SK-N-SH treated with all-trans-retinoic acid at 6 μM for 48 hours (cell line): Measurements from ENCODE around the gene IL13RA2.

Experiments used
- ATAC-seq: fragments of 200-7000 bp; cut with Tn5 transposase; 3 replicates; pipeline ENCODE4 v1.9.1; 2020; ENCODE audit warnings: mild to moderate bottlenecking, moderate library complexity
- BACH2 ChIP-seq: fragments of 250-450 bp; sonication (Bioruptor Pico); IDR thresholded peaks from 2 replicates; pipeline ENCODE4 v1.9.0; 2021; ENCODE audit warnings: mild to moderate bottlenecking, borderline replicate concordance
- CSDC2 ChIP-seq: fragments of 250-450 bp; sonication (Bioruptor Pico); IDR thresholded peaks from 2 replicates; pipeline ENCODE4 v1.5.0; 2020; ENCODE audit warnings: mild to moderate bottlenecking, moderate library complexity
- ESRRG ChIP-seq: fragments of 250-450 bp; sonication (Bioruptor Pico); IDR thresholded peaks from 2 replicates; pipeline ENCODE4 v1.6.1; 2021; ENCODE audit warnings: mild to moderate bottlenecking
- GLIS3 ChIP-seq: fragments of 250-450 bp; sonication (Bioruptor Pico); IDR thresholded peaks from 2 replicates; pipeline ENCODE4 v1.5.0; 2020; ENCODE audit warnings: mild to moderate bottlenecking, moderate library complexity
- ISL1 ChIP-seq: fragments of 250-450 bp; sonication (Bioruptor Pico); IDR thresholded peaks from 2 replicates; pipeline ENCODE4 v2.1.2; 2022; ENCODE audit warnings: mild to moderate bottlenecking, moderate library complexity
- OSR1 ChIP-seq: fragments of 250-450 bp; sonication (Bioruptor Pico); IDR thresholded peaks from 2 replicates; pipeline ENCODE4 v1.8.0; 2022; ENCODE audit warnings: moderate library complexity, mild to moderate bottlenecking, inconsistent platforms
- PPARA ChIP-seq: fragments of 250-450 bp; sonication (Bioruptor Pico); IDR thresholded peaks from 2 replicates; pipeline ENCODE4 v1.5.0; 2020; ENCODE audit warnings: mild to moderate bottlenecking, borderline replicate concordance
- RARB ChIP-seq: fragments of 250-450 bp; sonication (Bioruptor Pico); IDR thresholded peaks from 2 replicates; pipeline ENCODE4 v1.8.0; 2021; ENCODE audit warnings: mild to moderate bottlenecking, moderate library complexity
- TCF4 ChIP-seq: fragments of 250-450 bp; sonication (Bioruptor Pico); IDR thresholded peaks from 2 replicates; pipeline ENCODE4 v1.8.0; 2021; ENCODE audit warnings: mild to moderate bottlenecking, moderate library complexity, borderline replicate concordance
- TOX ChIP-seq: fragments of 250-450 bp; sonication (Bioruptor Pico); IDR thresholded peaks from 2 replicates; pipeline ENCODE4 v1.8.0; 2021; ENCODE audit warnings: mild to moderate bottlenecking, moderate library complexity, borderline replicate concordance
- ZC3H10 ChIP-seq: fragments of 250-450 bp; sonication (Bioruptor Pico); IDR thresholded peaks from 2 replicates; pipeline ENCODE4 v1.5.1; 2021; ENCODE audit warnings: mild to moderate bottlenecking, moderate library complexity
- ZFP30 ChIP-seq: fragments of 450-650 bp; formaldehyde crosslinking; IDR thresholded peaks from 2 replicates; pipeline ENCODE4 v1.5.0; 2022; ENCODE audit warnings: mild to moderate bottlenecking, moderate library complexity
- ZNF70 ChIP-seq: fragments of 450-650 bp; formaldehyde crosslinking; IDR thresholded peaks from 2 replicates; pipeline ENCODE4 v1.5.0; 2020; ENCODE audit warnings: mild to moderate bottlenecking, moderate library complexity
- TF ChIP-seq, protein P1 (sequence below): fragments of 250-450 bp; sonication (Bioruptor Pico); IDR thresholded peaks from 2 replicates; pipeline ENCODE4 v1.5.0; 2020; ENCODE audit warnings: mild to moderate bottlenecking, moderate library complexity
- TF ChIP-seq, protein P2 (sequence below): fragments of 250-450 bp; sonication (Bioruptor Pico); IDR thresholded peaks from 2 replicates; pipeline ENCODE4 v1.5.1; 2020; ENCODE audit warnings: low read depth, mild to moderate bottlenecking, moderate library complexity
- TF ChIP-seq, protein P3 (sequence below): fragments of 250-450 bp; sonication (Bioruptor Pico); IDR thresholded peaks from 2 replicates; pipeline ENCODE4 v1.8.0; 2021; ENCODE audit warnings: low read depth, mild to moderate bottlenecking, moderate library complexity, borderline replicate concordance
- TF ChIP-seq, protein P4 (sequence below): fragments of 250-450 bp; sonication (Bioruptor Pico); IDR thresholded peaks from 2 replicates; pipeline ENCODE4 v1.5.1; 2021; ENCODE audit warnings: mild to moderate bottlenecking, moderate library complexity
- TF ChIP-seq, protein P5 (sequence below): fragments of 250-450 bp; sonication (Bioruptor Pico); IDR thresholded peaks from 2 replicates; pipeline ENCODE4 v1.8.0; 2020; ENCODE audit warnings: mild to moderate bottlenecking, moderate library complexity, borderline replicate concordance

Gene IL13RA2

DNA sequence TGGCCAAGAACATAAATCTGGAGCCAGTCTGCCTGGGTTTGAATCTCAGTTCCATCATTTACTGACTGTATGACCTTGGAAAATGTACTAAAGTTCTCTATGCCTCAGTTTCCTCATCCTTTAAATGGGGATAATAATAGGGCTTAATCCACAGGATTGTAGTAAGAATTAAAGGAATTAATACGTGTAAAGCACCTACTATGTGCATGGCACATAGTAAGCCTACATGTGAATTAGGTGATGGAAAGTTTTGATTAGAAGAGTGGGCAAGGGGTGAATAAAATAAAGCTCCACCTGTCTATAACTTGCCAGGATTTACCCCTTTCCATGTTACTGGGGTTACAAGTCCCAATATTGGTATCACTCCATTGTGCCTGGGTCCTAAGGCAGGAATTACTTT, 35.8 kb upstream of the IL13RA2 start:
- ATAC-seq, result no peak
- TF ChIP-seq, protein P1, sequence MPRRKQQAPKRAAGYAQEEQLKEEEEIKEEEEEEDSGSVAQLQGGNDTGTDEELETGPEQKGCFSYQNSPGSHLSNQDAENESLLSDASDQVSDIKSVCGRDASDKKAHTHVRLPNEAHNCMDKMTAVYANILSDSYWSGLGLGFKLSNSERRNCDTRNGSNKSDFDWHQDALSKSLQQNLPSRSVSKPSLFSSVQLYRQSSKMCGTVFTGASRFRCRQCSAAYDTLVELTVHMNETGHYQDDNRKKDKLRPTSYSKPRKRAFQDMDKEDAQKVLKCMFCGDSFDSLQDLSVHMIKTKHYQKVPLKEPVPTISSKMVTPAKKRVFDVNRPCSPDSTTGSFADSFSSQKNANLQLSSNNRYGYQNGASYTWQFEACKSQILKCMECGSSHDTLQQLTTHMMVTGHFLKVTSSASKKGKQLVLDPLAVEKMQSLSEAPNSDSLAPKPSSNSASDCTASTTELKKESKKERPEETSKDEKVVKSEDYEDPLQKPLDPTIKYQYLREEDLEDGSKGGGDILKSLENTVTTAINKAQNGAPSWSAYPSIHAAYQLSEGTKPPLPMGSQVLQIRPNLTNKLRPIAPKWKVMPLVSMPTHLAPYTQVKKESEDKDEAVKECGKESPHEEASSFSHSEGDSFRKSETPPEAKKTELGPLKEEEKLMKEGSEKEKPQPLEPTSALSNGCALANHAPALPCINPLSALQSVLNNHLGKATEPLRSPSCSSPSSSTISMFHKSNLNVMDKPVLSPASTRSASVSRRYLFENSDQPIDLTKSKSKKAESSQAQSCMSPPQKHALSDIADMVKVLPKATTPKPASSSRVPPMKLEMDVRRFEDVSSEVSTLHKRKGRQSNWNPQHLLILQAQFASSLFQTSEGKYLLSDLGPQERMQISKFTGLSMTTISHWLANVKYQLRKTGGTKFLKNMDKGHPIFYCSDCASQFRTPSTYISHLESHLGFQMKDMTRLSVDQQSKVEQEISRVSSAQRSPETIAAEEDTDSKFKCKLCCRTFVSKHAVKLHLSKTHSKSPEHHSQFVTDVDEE (CRISPR knock-in tag), result no peak
- no peak for TF ChIP-seq ESRRG (CRISPR knock-in tag)
- no peak for TF ChIP-seq ZNF70 (CRISPR knock-in tag)
- TF ChIP-seq CSDC2 (CRISPR knock-in tag), result no peak
- TF ChIP-seq TCF4, result no peak
- TF ChIP-seq ZFP30, result no peak
- TF ChIP-seq, protein P2, sequence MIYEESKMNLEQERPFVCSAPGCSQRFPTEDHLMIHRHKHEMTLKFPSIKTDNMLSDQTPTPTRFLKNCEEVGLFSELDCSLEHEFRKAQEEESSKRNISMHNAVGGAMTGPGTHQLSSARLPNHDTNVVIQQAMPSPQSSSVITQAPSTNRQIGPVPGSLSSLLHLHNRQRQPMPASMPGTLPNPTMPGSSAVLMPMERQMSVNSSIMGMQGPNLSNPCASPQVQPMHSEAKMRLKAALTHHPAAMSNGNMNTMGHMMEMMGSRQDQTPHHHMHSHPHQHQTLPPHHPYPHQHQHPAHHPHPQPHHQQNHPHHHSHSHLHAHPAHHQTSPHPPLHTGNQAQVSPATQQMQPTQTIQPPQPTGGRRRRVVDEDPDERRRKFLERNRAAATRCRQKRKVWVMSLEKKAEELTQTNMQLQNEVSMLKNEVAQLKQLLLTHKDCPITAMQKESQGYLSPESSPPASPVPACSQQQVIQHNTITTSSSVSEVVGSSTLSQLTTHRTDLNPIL (CRISPR knock-in tag), result no peak
- TF ChIP-seq PPARA (CRISPR knock-in tag), result no peak
- TF ChIP-seq ZC3H10, result no peak
- TF ChIP-seq RARB (CRISPR knock-in tag), result no peak
- no peak for TF ChIP-seq ISL1 (CRISPR knock-in tag)
- TF ChIP-seq, protein P3, sequence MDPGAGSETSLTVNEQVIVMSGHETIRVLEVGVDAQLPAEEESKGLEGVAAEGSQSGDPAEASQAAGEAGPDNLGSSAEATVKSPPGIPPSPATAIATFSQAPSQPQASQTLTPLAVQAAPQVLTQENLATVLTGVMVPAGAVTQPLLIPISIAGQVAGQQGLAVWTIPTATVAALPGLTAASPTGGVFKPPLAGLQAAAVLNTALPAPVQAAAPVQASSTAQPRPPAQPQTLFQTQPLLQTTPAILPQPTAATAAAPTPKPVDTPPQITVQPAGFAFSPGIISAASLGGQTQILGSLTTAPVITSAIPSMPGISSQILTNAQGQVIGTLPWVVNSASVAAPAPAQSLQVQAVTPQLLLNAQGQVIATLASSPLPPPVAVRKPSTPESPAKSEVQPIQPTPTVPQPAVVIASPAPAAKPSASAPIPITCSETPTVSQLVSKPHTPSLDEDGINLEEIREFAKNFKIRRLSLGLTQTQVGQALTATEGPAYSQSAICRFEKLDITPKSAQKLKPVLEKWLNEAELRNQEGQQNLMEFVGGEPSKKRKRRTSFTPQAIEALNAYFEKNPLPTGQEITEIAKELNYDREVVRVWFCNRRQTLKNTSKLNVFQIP, result no peak
- TF ChIP-seq TOX (CRISPR knock-in tag), result no peak
- TF ChIP-seq, protein P4, sequence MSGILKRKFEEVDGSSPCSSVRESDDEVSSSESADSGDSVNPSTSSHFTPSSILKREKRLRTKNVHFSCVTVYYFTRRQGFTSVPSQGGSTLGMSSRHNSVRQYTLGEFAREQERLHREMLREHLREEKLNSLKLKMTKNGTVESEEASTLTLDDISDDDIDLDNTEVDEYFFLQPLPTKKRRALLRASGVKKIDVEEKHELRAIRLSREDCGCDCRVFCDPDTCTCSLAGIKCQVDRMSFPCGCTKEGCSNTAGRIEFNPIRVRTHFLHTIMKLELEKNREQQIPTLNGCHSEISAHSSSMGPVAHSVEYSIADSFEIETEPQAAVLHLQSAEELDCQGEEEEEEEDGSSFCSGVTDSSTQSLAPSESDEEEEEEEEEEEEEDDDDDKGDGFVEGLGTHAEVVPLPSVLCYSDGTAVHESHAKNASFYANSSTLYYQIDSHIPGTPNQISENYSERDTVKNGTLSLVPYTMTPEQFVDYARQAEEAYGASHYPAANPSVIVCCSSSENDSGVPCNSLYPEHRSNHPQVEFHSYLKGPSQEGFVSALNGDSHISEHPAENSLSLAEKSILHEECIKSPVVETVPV (CRISPR knock-in tag), result no peak
- TF ChIP-seq GLIS3, result no peak

DNA sequence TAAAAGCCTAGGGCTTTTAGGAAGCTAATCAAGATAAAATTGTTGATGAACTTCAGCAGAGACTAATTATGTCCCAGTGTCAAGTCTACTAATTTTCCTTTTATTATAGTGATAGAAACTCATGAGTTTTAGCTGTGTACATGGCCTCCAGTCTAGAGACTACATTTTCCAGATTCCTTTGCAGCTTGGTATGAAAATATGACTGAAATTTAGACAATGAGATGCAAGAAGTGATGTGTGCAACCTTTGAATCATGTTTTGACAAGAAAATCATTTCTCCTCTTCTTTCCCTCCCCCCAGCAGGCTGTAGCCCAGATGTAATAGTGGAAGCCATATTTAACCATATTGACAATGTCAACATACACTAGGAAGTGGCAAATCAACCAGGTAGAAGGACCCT, 30.3 kb upstream of the IL13RA2 start:
- TF ChIP-seq ZC3H10 (no peak), ESRRG (CRISPR knock-in tag) (no peak), ZFP30 (no peak), PPARA (CRISPR knock-in tag) (no peak)
- TF ChIP-seq, protein P4 (CRISPR knock-in tag), result no peak
- peak; percentile 55; the same call in 2 of the 3 replicates for ATAC-seq

DNA sequence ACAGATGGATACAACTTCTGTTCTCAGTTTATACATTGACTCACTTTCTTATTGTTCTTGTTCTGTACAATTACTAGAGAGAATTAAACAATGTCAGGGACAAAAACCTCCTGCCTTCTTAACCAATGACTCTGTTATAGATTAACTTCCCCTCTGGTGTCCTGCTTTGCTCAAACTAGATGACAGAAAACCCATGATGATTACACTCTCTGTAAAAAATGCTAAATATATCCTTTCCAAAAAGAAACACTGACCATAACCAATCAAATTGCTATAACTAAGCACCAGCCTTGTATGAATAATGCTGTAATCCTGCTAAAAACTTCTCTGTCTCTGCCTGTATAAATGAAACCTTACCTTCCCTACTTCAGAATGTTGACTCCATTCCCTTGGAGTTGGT, 29.8 kb upstream of the IL13RA2 start:
- peak; percentile 87 for ATAC-seq
- no peak for TF ChIP-seq ESRRG (CRISPR knock-in tag)
- no peak for TF ChIP-seq ZFP30
- TF ChIP-seq ZNF70 (CRISPR knock-in tag), result no peak
- TF ChIP-seq, protein P5, sequence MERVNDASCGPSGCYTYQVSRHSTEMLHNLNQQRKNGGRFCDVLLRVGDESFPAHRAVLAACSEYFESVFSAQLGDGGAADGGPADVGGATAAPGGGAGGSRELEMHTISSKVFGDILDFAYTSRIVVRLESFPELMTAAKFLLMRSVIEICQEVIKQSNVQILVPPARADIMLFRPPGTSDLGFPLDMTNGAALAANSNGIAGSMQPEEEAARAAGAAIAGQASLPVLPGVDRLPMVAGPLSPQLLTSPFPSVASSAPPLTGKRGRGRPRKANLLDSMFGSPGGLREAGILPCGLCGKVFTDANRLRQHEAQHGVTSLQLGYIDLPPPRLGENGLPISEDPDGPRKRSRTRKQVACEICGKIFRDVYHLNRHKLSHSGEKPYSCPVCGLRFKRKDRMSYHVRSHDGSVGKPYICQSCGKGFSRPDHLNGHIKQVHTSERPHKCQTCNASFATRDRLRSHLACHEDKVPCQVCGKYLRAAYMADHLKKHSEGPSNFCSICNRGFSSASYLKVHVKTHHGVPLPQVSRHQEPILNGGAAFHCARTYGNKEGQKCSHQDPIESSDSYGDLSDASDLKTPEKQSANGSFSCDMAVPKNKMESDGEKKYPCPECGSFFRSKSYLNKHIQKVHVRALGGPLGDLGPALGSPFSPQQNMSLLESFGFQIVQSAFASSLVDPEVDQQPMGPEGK (CRISPR knock-in tag), result no peak
- TF ChIP-seq, protein P2 (CRISPR knock-in tag), result no peak
- no peak for TF ChIP-seq RARB (CRISPR knock-in tag)
- TF ChIP-seq TOX (CRISPR knock-in tag), result no peak
- no peak for TF ChIP-seq BACH2
- no peak for TF ChIP-seq PPARA (CRISPR knock-in tag)
- no peak for TF ChIP-seq OSR1 (CRISPR knock-in tag)
